ENCODE data around the gene DHX8. TPM values are rescaled to one million over a fixed set of nuclear protein-coding genes. Genes with fewer than 3 reads are reported as not detected.

The DHX8 gene
- total RNA-seq, 1 experiment from 2014 or later, result 54.1 TPM

GRCh38 chr17:43540821-43541674 is 57.3 kb downstream of the DHX8 start:
- Histone ChIP-seq H4K8ac (replicated peaks; ENCODE audit: insufficient read length, low read depth, low read length) (no peak overlapping the region), H3K9me3 (ENCODE audit: control insufficient read depth, low read depth, low read length) (no peaks in the 10 kb centered on the region), H4K91ac (ENCODE audit: insufficient read length, low read depth, low read length) (no peak overlapping the region), H3K79me1 (ENCODE audit: insufficient read depth, low read depth, low read length, poor library complexity, severe bottlenecking) (no peaks in the 10 kb centered on the region), H2BK120ac (ENCODE audit: low read depth, low read length, poor library complexity, severe bottlenecking) (no peak overlapping the region), H3K4me2 (ENCODE audit: insufficient read depth, insufficient read length, low read length) (no peak overlapping the region), H2BK20ac (ENCODE audit: low read depth, low read length, poor library complexity, severe bottlenecking) (no peak overlapping the region), H3K27ac (ENCODE audit: insufficient read length, low read depth, low read length) (no peak overlapping the region), H3K4ac (ENCODE audit: low read depth, low read length) (no peak overlapping the region), H3K23ac (ENCODE audit: insufficient read length, low read depth, low read length) (no peak overlapping the region), H2BK15ac (ENCODE audit: low read depth, low read length) (no peak overlapping the region), H3K9ac (ENCODE audit: extremely low read depth, insufficient read length, low read length) (no peak overlapping the region), H3K18ac (ENCODE audit: insufficient read length, low read depth, low read length) (no peak overlapping the region), H2AK5ac (ENCODE audit: insufficient read length, low read length) (no peak overlapping the region), H3K56ac (ENCODE audit: insufficient read length, low read depth, low read length) (no peak overlapping the region), H3K27me3 (ENCODE audit: insufficient read depth, low read length) (no peaks in the 10 kb centered on the region), H2BK5ac (ENCODE audit: insufficient read length, low read length) (no peak overlapping the region), H4K5ac (ENCODE audit: insufficient read length, low read depth, low read length) (no peak overlapping the region), H3T11ph (ENCODE audit: low read length) (no peak overlapping the region), H3K79me2 (ENCODE audit: insufficient read depth, low read length) (peaks cover 22% of the 10 kb centered on the region; the same call in 1 of the 2 replicates), H3K14ac (ENCODE audit: insufficient read depth, low read length) (no peak overlapping the region), H2AFZ (ENCODE audit: low read length) (no peak overlapping the region), H3K23me2 (ENCODE audit: insufficient read length, low read depth, low read length, poor library complexity, severe bottlenecking) (peaks cover 12% of the 10 kb centered on the region), H3K4me1 (ENCODE audit: insufficient read depth, low read length) (peaks cover 14% of the 10 kb centered on the region; the same call in 1 of the 2 replicates), H4K20me1 (ENCODE audit: control insufficient read depth, insufficient read depth, insufficient read length) (no peaks in the 10 kb centered on the region), H2BK12ac (ENCODE audit: insufficient read length, low read depth, low read length) (no peak overlapping the region)
- peak overlapping the region in 2 of 3 experiments; percentile 28 to 87; a peak in 2 of 7 replicates for H3K27ac Mint-ChIP-seq
- WGBS (ENCODE audit: extremely low coverage, insufficient read length, low lambda C conversion rate), result no CpG with 5 or more reads among the region's 11 CpGs
- DNase-seq, result peak; percentile 88
- H3K4me3 Mint-ChIP-seq, result peak overlapping the region; percentile 45 to 71
- TF ChIP-seq CTCF (conservative IDR thresholded peaks at IDR 0.05), result no peak
- peaks cover 63 to 64% of the 10 kb centered on the region in 2 experiments for H3K4me1 Mint-ChIP-seq
- H3K9me3 Mint-ChIP-seq, result no peaks in the 10 kb centered on the region
- H3K36me3 Mint-ChIP-seq (ENCODE audit: insufficient read depth in 1 of 3, low read depth in 3 of 3), result peaks cover 0 to 21% (median 13%) of the 10 kb centered on the region in 3 experiments; a peak in 5 of 7 replicates
- peaks cover 11% of the 10 kb centered on the region for H3K27me3 Mint-ChIP-seq (ENCODE audit: low read depth)

Measured in H9 (cell line).